Adipocyte (in vitro differentiated cells): ENCODE data around the gene ABCB8.

Experiments used
- DNase-seq: peaks from one replicate; pipeline ENCODE4 v3.0.0-alpha.2; 2015; ENCODE audit warnings: low read depth
- H3K27me3 ChIP-seq: replicated peaks from 2 replicates; pipeline ENCODE4 v1.7.0; 2013; ENCODE audit warnings: mild to moderate bottlenecking, low read length, moderate library complexity; ENCODE audit not compliant: control insufficient read depth, insufficient read depth
- H3K36me3 ChIP-seq: 2 replicates; pipeline ENCODE4 v1.7.0; 2013; ENCODE audit warnings: low read length, mild to moderate bottlenecking, moderate library complexity; ENCODE audit not compliant: control insufficient read depth, insufficient read depth, severe bottlenecking
- H3K4me1 ChIP-seq: 2 replicates; pipeline ENCODE4 v1.7.0; 2013; ENCODE audit warnings: mild to moderate bottlenecking, low read length, moderate library complexity; ENCODE audit not compliant: control insufficient read depth, insufficient read depth
- H3K4me3 ChIP-seq: 2 replicates; pipeline ENCODE4 v1.7.0; 2013; ENCODE audit warnings: mild to moderate bottlenecking, low read length, moderate library complexity
- H3K9ac ChIP-seq: 2 replicates; pipeline ENCODE4 v1.7.0; 2013; ENCODE audit warnings: mild to moderate bottlenecking, low read length, moderate library complexity
- H3K9me3 ChIP-seq: 2 replicates; pipeline ENCODE4 v1.7.0; 2013; ENCODE audit warnings: mild to moderate bottlenecking, low read length, moderate library complexity; ENCODE audit not compliant: control insufficient read depth

Gene ABCB8

DNA sequence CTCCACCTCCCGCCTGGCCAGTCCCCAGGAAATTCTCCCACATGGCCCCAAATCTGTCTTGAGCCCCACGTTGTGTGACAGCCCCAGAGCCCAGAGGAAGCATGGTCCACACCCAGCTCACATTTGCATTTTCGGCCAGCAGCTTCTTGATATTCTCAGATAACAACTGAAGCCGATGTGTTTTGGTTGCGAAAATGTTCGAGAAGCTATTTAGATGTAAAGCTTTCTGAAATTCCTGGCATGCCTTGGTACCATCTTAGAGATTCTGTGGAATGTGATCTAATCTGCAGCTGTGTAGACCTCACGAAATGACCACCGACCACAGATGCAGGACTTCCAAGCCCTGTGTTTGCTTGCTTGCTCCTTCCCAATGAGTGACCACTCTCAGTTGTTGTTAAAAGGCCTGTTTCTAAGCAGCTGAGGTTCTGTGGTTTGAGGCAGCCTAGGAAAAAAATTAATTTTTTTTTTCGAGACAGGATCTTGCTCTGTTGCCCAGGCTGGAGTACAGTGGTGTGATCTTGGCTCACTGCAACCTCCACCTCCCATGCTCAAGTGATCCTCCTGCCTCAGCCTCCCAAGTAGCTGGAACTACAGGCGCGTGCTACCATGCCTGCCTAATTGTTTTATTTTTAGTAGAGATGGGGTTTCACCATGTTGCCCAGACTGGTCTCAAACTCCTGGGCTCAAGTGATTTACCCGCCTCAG is 40.0 kb downstream of the ABCB8 start:
- no peak overlapping the region for H3K9ac ChIP-seq
- no peaks in the 10 kb centered on the region for H3K27me3 ChIP-seq
- H3K4me3 ChIP-seq: no peak overlapping the region
- no peaks in the 10 kb centered on the region for H3K9me3 ChIP-seq
- DNase-seq: peak; percentile 44
- H3K36me3 ChIP-seq: peaks cover 77% of the 10 kb centered on the region
- H3K4me1 ChIP-seq: peaks cover 4% of the 10 kb centered on the region

DNA sequence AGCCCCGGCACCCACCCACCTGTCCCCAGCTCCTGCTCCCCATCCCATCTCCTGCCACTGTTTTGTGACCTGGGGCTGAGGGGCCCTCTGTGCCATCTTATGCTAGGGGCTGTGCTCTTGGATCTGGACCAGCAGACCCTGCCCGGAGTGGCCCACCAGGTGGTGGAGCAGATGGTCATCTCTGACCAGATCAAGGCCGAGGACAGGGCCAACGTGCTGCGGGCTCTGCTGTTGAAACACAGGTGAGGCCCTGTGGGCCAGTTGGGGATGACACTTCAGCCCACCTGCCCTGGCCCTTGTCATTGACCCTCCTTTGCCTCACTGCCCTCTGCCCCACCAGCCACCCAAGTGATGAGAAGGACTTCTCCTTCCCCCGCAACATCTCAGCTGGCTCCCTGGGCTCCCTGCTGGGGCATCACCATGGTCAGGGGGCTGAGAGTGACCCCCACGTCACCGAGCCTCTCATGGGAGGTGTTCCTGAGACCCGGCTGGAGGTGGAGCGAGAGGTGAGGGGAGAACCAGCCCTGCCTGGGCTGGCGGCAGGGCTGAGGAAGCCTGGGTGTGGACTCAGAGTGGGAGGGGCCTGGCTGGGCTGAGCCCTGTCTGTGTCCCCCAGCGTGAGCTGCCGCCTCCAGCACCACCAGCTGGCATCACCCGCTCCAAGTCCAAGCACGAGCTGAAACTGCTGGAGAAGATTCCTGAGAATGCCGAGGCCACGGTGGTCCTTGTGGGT is 41.8 kb downstream of the ABCB8 start:
- no peak overlapping the region for H3K4me3 ChIP-seq
- no peak for DNase-seq
- no peak overlapping the region for H3K9ac ChIP-seq
- no peaks in the 10 kb centered on the region for H3K4me1 ChIP-seq
- H3K9me3 ChIP-seq: no peaks in the 10 kb centered on the region
- peaks cover 88% of the 10 kb centered on the region for H3K36me3 ChIP-seq
- no peaks in the 10 kb centered on the region for H3K27me3 ChIP-seq

DNA sequence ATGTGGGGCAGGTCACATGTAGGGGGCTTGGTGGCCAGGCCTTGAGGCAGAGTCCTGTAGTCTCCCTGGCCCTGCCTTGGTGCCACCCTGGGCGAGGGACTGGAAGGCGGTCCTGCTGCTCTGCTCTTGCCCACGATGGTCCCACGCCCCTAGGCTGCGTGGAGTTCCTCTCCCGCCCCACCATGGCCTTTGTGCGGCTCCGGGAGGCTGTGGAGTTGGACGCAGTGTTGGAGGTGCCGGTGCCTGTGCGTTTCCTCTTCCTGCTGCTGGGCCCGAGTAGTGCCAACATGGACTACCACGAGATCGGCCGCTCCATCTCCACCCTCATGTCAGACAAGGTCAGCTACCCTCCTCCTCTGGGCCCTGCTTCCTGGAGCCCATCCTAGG is 42.3 kb downstream of the ABCB8 start:
- Histone ChIP-seq H3K9me3 (no peaks in the 10 kb centered on the region), H3K4me3 (no peak overlapping the region), H3K36me3 (peaks cover 88% of the 10 kb centered on the region), H3K4me1 (no peaks in the 10 kb centered on the region), H3K27me3 (no peaks in the 10 kb centered on the region), H3K9ac (no peak overlapping the region)
- no peak for DNase-seq

DNA sequence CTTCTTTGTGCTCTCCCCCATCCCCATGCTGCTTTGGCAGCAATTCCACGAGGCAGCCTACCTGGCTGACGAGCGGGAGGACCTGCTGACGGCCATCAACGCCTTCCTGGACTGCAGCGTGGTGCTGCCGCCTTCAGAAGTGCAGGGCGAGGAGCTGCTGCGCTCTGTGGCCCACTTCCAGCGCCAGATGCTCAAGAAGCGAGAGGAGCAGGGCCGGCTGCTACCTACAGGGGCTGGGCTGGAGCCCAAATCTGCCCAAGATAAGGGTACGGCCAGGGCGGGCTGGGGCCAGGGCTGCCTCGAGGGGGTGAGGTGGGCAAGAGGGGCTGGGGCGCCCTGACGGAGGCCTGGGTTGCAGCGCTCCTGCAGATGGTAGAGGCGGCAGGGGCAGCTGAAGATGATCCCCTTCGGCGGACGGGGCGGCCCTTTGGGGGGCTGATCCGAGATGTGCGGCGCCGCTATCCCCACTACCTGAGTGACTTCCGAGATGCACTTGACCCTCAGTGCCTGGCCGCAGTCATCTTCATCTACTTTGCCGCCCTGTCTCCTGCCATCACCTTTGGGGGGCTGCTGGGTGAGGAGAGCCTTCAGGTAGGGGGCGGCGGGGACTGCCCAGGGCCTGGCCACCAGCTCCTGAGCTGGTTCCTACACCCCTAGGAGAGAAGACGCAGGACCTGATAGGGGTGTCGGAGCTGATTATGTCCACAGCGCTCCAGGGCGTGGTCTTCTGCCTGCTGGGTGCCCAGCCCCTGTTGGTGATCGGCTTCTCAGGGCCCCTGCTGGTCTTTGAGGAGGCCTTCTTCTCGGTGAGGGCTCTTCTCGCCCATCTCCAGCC is 43.0 kb downstream of the ABCB8 start:
- peaks cover 88% of the 10 kb centered on the region for H3K36me3 ChIP-seq
- H3K4me3 ChIP-seq: no peak overlapping the region
- no peak overlapping the region for H3K9ac ChIP-seq
- no peaks in the 10 kb centered on the region for H3K27me3 ChIP-seq
- H3K9me3 ChIP-seq: no peaks in the 10 kb centered on the region
- H3K4me1 ChIP-seq: no peaks in the 10 kb centered on the region
- no peak for DNase-seq

DNA sequence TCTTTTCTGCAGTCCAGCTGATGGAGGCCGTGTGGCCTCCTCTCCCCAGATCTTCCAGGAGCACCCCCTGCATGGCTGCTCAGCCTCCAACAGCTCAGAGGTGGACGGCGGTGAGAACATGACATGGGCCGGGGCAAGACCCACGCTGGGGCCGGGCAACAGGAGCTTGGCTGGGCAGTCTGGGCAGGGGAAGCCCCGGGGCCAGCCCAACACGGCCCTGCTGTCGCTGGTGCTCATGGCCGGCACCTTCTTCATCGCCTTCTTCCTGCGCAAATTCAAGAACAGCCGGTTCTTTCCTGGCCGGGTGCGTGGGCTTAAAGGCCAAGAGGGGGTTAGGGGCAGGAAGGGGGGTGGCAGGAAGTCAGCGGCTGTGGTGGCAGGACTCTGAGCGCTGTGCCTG is 45.7 kb downstream of the ABCB8 start:
- no peak for DNase-seq
- Histone ChIP-seq H3K4me1 (peaks cover 17% of the 10 kb centered on the region), H3K36me3 (peaks cover 65% of the 10 kb centered on the region), H3K9me3 (no peaks in the 10 kb centered on the region), H3K27me3 (no peaks in the 10 kb centered on the region), H3K4me3 (no peak overlapping the region), H3K9ac (no peak overlapping the region)

DNA sequence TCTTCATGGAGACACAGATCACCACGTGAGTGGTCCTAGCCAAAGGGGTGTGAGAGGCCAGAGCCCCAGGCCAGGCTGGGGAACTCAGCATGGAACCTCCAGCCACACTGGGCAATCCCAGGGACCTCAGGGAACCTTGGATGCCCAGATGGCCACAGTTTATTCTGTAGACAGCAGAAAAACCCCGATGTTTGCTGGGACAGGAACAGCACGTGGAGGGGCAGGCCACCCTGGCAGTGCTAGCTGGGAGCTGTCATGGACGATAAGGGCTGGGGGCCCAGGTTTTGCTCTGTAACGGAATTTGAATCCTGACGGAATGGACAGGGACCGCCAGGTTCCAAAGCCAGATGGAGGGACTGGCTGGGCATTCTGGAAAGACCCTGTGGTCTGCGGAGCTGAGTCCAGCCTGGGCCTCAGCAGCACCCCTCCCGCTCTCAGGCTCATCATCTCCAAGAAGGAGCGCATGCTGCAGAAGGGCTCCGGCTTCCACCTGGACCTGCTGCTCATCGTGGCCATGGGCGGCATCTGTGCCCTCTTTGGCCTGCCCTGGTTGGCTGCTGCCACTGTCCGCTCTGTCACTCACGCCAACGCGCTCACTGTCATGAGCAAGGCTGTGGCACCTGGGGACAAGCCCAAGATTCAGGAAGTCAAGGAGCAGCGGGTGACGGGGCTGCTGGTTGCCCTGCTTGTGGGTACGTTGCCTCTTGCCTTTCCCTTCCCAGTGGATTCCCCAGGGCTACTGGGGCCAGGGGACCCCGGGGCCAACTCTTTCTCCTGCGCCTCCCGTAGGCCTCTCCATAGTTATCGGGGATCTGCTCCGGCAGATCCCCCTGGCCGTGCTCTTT is 46.8 kb downstream of the ABCB8 start:
- H3K36me3 ChIP-seq: peaks cover 56% of the 10 kb centered on the region
- H3K9me3 ChIP-seq: no peaks in the 10 kb centered on the region
- no peaks in the 10 kb centered on the region for H3K27me3 ChIP-seq
- H3K4me1 ChIP-seq: peaks cover 27% of the 10 kb centered on the region
- H3K4me3 ChIP-seq: no peak overlapping the region
- DNase-seq: no peak
- H3K9ac ChIP-seq: no peak overlapping the region

DNA sequence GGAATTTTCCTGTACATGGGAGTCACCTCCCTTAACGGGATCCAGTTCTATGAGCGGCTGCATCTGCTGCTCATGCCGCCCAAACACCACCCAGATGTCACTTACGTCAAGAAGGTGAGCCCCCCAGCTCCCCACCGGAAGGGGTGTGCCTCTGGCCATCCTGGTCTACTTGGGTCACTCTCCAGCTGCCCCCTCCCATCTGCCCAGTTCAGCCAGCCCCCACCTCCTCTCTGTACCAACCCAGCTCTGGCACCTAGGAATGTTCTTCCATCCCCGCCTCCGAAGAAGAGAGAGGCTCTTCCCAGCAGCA is 47.4 kb downstream of the ABCB8 start:
- H3K9ac ChIP-seq: no peak overlapping the region
- no peaks in the 10 kb centered on the region for H3K9me3 ChIP-seq
- H3K27me3 ChIP-seq: no peaks in the 10 kb centered on the region
- H3K36me3 ChIP-seq: peaks cover 51% of the 10 kb centered on the region
- no peak for DNase-seq
- H3K4me3 ChIP-seq: no peak overlapping the region
- peaks cover 27% of the 10 kb centered on the region for H3K4me1 ChIP-seq

DNA sequence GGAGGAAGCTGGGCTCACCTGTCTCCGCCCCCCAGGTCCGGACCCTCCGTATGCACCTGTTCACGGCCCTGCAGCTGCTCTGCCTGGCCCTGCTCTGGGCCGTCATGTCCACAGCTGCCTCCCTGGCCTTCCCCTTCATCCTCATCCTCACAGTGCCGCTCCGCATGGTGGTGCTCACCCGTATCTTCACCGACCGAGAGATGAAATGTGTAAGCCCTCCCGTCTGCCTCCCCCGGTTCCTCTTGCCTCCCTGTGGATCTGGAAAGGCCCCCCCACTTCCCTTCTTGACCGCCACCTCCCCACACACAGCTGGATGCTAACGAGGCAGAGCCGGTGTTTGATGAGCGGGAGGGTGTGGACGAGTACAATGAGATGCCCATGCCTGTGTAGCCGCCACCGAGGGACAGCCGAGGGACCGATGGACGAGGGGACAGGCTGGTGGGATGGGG is 47.8 kb downstream of the ABCB8 start:
- Histone ChIP-seq H3K4me3 (no peak overlapping the region), H3K4me1 (peaks cover 28% of the 10 kb centered on the region), H3K9me3 (no peaks in the 10 kb centered on the region), H3K27me3 (no peaks in the 10 kb centered on the region), H3K36me3 (peaks cover 47% of the 10 kb centered on the region), H3K9ac (no peak overlapping the region)
- no peak for DNase-seq

DNA sequence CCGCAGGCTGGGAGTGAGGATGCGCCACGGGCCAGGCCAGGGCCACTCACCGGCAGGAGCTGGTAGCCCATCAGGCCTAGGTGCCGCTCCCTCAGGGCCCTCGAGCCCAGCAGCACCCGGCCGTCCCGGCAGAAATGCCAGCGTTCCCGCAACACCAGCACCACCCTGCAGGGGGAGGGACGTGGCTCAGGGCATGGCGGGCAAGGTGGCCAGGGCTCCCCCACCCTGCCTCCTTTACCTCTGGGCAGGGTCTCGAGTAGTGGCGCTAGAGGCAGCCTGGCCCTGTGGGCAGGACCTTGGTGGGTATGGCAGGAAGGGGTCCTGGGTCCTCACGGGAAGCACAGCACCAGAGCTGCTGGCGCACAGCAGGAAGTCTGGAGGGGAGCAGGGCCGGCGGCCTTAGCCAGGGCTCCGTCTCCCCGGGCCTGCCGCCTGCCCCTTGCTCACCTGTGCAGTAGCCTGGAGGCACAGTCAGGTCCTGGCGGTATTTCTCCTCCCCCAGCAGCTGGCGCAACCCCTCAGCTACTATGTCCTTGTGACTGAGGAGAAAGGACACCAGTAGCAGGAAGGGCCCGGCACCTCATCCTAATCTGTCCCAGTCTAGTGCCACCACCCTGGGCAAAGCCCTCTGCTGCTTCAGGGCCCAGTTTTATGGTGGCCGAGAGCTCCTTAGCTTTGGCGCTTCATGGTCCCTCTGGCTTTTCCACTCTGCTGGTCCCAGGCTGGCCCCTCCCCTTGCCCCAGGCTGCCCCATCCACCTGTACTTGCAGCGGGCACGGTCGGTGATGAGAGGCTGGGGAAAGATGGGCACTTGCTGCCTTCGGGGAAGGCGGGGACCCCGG is 48.8 kb downstream of the ABCB8 start:
- DNase-seq: no peak
- H3K9ac ChIP-seq: peak overlapping the region; percentile 29
- peaks cover 36% of the 10 kb centered on the region for H3K36me3 ChIP-seq
- no peaks in the 10 kb centered on the region for H3K27me3 ChIP-seq
- H3K4me3 ChIP-seq: no peak overlapping the region
- no peaks in the 10 kb centered on the region for H3K9me3 ChIP-seq
- H3K4me1 ChIP-seq: peaks cover 38% of the 10 kb centered on the region

DNA sequence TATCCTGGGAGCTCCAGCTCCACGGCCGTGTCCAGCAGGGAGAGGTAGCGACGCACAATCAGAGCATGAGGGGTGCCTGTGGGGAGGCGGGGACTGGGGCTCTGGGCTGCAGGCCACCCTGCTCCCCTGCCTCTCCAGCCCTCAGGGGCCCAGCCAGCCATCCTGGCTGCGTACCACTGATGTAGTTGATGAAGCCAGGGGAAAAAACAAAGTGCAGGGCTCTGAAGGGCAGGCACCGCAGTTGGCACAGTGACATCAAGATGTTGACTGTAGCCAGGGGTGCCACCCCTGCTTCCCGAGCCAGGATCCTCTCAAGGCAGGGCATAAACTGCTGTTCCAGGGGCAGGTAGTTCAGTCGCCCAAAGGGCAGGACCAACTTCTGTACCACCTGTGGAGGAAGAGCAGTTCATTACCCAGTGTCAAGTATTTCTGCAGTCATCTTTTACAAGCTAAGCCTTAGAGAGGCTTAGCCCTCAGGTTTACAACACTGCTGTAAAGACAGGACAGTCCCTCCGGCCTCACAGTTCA is 49.5 kb downstream of the ABCB8 start:
- H3K9me3 ChIP-seq: no peaks in the 10 kb centered on the region
- peak overlapping the region; percentile 42 for H3K9ac ChIP-seq
- H3K4me1 ChIP-seq: peaks cover 45% of the 10 kb centered on the region
- H3K36me3 ChIP-seq: peaks cover 32% of the 10 kb centered on the region
- no peaks in the 10 kb centered on the region for H3K27me3 ChIP-seq
- DNase-seq: no peak
- no peak overlapping the region for H3K4me3 ChIP-seq
